Measurements from ENCODE around the gene CENPK. TPM values are rescaled to one million over a fixed set of nuclear protein-coding genes. Genes with fewer than 3 reads are reported as not detected.

CENPK gene
- total RNA-seq, 1 experiment from 2014 or later: 34.2 TPM

DNA sequence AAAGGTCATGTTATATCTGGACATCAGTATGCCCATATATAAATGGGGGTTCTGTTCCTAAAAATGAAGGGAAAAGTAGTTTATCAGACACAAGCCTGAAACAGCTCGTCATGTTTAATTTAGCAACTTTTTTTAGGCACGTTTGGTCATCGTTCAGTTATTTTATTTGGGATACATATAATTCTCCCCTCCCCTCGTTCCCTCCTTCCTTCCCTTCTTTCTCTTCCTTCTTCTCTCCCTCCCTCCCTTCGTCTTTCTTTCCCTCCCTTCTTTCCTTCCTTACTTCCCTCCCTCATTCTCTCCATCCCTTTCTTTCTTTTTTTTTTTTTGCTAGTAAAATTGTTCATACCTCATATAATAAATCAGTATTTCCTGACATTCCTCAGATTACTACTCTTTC, 3.5 kb upstream of the CENPK start:
- Histone ChIP-seq H3K4me1 (ENCODE audit: control insufficient read depth, insufficient read depth, low read length) (peaks cover 14% of the 10 kb centered on the region), H3K36me3 (ENCODE audit: control insufficient read depth, insufficient read depth, low read length) (peaks cover 10% of the 10 kb centered on the region), H3K4me3 (ENCODE audit: low read depth in 2 of 2, low read length in 2 of 2) (no peak overlapping the region), H3K27ac (ENCODE audit: low read length) (no peak overlapping the region), H3K27me3 (ENCODE audit: control insufficient read depth, insufficient read depth, low read length) (no peaks in the 10 kb centered on the region), H3K9me3 (ENCODE audit: control insufficient read depth, insufficient read depth, low read depth, low read length) (no peaks in the 10 kb centered on the region)
- ATAC-seq (no peak), DNase-seq (ENCODE audit: low read depth, low spot score) (no peak)
- TF ChIP-seq TCF7L2 (IDR thresholded peaks at IDR 0.05; ENCODE audit: low read depth, low read length) (no peak), POLR2AphosphoS5 (IDR thresholded peaks at IDR 0.05; ENCODE audit: low read depth, low read length) (no peak), SIN3A (IDR thresholded peaks at IDR 0.05; ENCODE audit: borderline replicate concordance, insufficient read depth, low read depth, low read length) (no peak)
- TF ChIP-seq, protein P1, sequence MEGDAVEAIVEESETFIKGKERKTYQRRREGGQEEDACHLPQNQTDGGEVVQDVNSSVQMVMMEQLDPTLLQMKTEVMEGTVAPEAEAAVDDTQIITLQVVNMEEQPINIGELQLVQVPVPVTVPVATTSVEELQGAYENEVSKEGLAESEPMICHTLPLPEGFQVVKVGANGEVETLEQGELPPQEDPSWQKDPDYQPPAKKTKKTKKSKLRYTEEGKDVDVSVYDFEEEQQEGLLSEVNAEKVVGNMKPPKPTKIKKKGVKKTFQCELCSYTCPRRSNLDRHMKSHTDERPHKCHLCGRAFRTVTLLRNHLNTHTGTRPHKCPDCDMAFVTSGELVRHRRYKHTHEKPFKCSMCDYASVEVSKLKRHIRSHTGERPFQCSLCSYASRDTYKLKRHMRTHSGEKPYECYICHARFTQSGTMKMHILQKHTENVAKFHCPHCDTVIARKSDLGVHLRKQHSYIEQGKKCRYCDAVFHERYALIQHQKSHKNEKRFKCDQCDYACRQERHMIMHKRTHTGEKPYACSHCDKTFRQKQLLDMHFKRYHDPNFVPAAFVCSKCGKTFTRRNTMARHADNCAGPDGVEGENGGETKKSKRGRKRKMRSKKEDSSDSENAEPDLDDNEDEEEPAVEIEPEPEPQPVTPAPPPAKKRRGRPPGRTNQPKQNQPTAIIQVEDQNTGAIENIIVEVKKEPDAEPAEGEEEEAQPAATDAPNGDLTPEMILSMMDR (IDR thresholded peaks at IDR 0.05): no peak
- TF ChIP-seq, protein P2, sequence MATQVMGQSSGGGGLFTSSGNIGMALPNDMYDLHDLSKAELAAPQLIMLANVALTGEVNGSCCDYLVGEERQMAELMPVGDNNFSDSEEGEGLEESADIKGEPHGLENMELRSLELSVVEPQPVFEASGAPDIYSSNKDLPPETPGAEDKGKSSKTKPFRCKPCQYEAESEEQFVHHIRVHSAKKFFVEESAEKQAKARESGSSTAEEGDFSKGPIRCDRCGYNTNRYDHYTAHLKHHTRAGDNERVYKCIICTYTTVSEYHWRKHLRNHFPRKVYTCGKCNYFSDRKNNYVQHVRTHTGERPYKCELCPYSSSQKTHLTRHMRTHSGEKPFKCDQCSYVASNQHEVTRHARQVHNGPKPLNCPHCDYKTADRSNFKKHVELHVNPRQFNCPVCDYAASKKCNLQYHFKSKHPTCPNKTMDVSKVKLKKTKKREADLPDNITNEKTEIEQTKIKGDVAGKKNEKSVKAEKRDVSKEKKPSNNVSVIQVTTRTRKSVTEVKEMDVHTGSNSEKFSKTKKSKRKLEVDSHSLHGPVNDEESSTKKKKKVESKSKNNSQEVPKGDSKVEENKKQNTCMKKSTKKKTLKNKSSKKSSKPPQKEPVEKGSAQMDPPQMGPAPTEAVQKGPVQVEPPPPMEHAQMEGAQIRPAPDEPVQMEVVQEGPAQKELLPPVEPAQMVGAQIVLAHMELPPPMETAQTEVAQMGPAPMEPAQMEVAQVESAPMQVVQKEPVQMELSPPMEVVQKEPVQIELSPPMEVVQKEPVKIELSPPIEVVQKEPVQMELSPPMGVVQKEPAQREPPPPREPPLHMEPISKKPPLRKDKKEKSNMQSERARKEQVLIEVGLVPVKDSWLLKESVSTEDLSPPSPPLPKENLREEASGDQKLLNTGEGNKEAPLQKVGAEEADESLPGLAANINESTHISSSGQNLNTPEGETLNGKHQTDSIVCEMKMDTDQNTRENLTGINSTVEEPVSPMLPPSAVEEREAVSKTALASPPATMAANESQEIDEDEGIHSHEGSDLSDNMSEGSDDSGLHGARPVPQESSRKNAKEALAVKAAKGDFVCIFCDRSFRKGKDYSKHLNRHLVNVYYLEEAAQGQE (IDR thresholded peaks at IDR 0.05; ENCODE audit: insufficient read depth in 1 of 2, low read depth in 2 of 2, low read length in 1 of 2): no peak
- in situ Hi-C loops (cut with HindIII; ENCODE audit: low pct_unique_long_range_greater_than_20kb, low sequenced_read_pairs): no loop called here
- ChIA-PET CTCF (no interaction called here), POLR2A (no interaction called here)
- BruUV-seq (replicated peaks): no TSS peak
- intact Hi-C loops (cut with micrococcal nuclease; ENCODE audit: unreplicated experiment): no loop called here

DNA sequence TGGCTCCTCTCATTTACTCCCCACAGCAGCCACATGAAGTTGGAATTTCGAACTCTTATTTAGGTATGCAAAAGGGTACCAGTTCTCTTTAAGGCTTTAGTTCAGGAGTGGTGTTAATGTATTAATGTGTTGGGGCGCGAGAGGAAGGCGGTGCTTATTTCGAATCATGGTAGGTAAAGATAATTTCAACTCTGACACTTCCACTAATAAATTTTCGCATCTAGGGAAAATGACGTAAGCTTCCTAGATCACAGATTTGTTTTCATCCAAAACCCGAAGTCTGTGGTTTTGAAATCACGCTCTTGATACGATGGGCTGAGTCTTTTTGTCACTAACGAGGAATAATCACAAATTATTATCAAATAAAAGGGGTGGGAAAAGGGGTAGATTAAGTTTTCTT, 809 bp upstream of the CENPK start:
- intact Hi-C loops (cut with micrococcal nuclease; ENCODE audit: unreplicated experiment) (no loop called here), in situ Hi-C loops (cut with HindIII; ENCODE audit: low pct_unique_long_range_greater_than_20kb, low sequenced_read_pairs) (no loop called here)
- peak overlapping the region; percentile 94 for H3K27ac ChIP-seq (ENCODE audit: low read length)
- POLR2A ChIA-PET: no interaction called here
- ATAC-seq (no peak), DNase-seq (ENCODE audit: low read depth, low spot score) (no peak)
- peak overlapping the region; percentile 80 to 95 for H3K4me3 ChIP-seq (ENCODE audit: low read depth in 2 of 2, low read length in 2 of 2)
- H3K27me3 ChIP-seq (ENCODE audit: control insufficient read depth, insufficient read depth, low read length): no peaks in the 10 kb centered on the region
- H3K4me1 ChIP-seq (ENCODE audit: control insufficient read depth, insufficient read depth, low read length): peaks cover 14% of the 10 kb centered on the region
- peaks cover 3% of the 10 kb centered on the region for H3K36me3 ChIP-seq (ENCODE audit: control insufficient read depth, insufficient read depth, low read length)
- TF ChIP-seq, protein P1 (IDR thresholded peaks at IDR 0.05): no peak
- no peak for TF ChIP-seq TCF7L2 (IDR thresholded peaks at IDR 0.05; ENCODE audit: low read depth, low read length)
- no peak for TF ChIP-seq SIN3A (IDR thresholded peaks at IDR 0.05; ENCODE audit: borderline replicate concordance, insufficient read depth, low read depth, low read length)
- no peak for TF ChIP-seq POLR2AphosphoS5 (IDR thresholded peaks at IDR 0.05; ENCODE audit: low read depth, low read length)
- TF ChIP-seq, protein P2 (IDR thresholded peaks at IDR 0.05; ENCODE audit: insufficient read depth in 1 of 2, low read depth in 2 of 2, low read length in 1 of 2): no peak
- CTCF ChIA-PET: interaction anchor here (0.6 kb wide), 1 partner anchor 433 kb away, joined by 4 read pairs; no protein-coding TSS in a partner anchor
- BruUV-seq (replicated peaks): no TSS peak
- H3K9me3 ChIP-seq (ENCODE audit: control insufficient read depth, insufficient read depth, low read depth, low read length): no peaks in the 10 kb centered on the region

All from Panc1 (cell line).